Measurements from ENCODE around the gene DGKA.
A peak's percentile ranks its signal among the peaks of the same experiment; 100 is the strongest.
"Not testable (repeated sequence)": the region's sequence is repeated elsewhere in the genome, so short reads cannot be mapped to it uniquely, and the experiment has no call there.

The DGKA gene

DNA sequence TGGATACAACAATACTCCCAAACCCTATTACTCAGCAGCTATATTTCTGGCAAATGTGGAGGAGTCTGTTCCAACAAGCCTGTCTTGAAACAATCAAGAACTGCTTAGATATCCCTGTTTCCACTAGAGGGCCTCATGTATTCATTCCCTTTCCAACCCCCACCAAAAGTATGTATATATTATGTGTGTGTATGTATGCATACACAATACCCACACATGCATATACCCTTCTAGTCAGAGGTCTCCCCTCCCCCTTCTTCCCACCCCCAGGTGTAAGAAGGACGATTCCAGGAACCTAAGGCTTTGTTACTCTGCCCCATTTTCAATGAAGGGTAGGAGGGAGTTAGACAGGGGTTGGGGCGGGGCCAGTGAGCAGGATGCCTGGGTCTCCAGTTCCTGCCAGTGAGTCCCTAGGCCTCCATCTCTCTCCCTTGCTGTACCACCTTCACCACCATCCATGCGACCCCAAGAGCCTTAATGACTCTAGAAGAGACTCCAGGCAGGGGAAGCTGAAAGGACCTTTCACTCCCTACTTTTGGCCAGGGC is at the start of gene DGKA:
Gene DGKA (plus strand): TSS at position 392 of the 546 bp plus-strand sequence. CDS start 5,342 bp downstream, outside the sequence.
- DNase-seq = peak; percentile 80

DNA sequence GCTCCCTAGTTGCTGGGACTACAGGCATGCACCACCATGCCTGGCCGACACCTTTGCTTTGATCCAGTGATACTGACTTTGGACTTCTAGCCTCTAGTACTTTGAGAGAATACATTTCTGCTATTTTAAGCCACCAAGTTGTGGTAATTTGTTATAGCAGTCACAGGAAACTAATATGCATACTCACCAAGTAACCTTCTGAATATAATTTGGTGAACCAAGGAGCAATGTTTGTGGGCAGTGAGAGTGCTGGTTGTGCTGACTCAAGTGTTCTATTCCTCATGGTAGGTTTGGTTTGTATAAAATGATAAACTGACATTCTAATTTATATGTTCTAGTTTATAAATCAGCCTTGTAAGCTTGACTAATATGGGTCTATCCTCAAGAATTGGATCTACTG is 45.8 kb upstream of the DGKA start:
- no peak for DNase-seq

DNA sequence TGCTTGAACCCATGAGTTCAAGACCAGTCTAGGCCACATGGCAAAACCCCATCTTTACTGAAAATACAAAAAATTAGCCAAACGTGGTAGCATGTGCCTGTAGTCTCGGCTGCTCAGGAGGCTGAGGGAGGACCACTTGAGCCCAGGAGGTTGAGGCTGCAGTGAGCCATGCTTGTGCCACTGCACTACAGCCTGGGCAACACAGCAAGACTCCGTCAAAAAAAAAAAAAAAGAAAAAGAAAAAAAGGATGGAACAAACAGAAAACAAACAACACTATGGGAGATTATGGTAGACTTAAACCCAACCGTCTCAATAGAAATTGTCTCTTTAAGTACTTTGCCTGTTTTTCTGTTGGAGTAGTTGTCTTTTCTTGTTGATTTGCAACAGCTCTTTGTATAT is 39.7 kb upstream of the DGKA start:
- no peak for DNase-seq

DNA sequence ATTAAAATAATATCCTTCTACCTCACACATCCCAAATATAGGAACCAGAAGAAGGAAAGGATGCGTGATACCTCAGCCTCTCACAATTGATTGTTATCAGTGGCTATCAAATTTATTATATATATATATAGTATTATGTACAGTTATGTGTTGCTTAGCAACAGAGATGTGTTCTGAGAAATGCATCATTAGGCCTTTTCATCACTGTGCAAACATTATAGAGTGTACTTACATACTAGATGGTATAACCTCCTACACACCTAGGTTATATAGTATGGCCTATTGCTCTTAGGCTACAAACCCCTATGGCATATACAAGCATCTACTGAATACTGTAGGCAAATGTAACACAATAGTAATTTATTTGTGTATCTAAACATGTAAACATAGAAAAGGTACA is 37.2 kb upstream of the DGKA start:
- DNase-seq = no peak

DNA sequence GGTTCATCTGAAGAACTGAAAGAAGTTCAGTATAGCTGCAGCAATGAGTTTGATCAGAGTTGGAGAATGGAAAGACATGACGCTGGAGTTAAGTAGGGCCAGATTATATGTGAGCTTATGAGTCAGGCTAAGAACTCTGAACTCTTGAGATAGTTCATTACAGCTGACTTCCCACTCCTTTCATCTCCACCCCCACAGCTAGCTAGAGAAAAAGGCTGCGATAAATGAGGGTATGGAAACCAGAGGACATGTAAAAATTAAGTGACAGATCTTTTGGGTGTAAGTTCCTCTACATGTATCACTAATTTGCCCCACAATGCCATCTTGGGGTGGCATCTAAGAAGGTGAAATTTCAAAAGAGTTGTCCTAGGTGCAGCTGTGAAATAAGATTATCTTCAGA is 31.9 kb upstream of the DGKA start:
- DNase-seq = peak; percentile 5

DNA sequence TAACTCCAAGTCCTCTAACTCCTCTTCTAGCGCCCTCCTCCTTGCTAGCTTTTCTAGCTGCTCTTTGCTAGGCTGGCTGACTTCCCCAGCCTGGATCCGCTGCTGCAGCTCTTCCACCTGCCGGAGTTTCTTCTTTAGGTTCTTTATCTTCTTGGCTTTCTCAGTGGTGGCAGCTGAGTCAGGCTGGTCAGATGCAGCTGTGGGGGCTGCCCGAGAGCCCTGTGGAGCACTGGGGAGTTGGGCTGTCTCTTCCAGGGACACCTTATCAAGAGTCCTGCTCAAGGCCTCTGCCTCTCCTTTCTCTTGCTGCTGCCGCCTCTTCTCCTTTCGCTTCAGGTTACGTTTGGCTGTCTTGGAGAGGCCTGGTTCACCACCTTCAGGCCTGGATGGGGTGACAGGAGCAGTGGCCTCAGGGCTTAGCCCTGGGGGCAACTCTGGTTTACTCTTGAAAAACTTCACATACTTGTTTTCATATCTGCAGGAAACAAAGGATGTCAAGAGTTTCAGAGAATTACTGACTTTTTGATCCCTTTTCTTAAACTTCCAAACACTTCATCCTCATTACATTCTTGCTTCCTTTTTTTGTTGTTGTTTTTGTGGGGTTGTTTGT is 29.0 kb upstream of the DGKA start:
- no peak for DNase-seq

DNA sequence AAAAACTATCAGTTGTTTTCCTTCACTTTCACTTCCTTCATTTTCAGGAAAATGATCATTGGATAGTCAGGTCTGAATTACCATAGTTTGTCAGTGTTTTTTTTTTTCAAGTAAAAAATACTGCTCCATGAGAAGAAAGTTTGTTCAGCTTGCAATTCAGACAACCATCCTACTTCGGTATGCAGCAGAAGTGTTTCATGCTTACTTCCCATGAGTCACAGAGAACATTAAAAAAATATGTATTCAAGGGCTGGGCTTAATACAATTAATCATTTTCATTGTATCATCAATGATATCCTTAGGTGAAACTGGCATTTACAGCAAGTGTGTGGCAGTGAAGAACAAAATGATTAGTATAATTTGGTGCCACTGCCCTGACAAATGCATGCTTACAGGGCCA is 24.9 kb upstream of the DGKA start:
- no peak for DNase-seq

DNA sequence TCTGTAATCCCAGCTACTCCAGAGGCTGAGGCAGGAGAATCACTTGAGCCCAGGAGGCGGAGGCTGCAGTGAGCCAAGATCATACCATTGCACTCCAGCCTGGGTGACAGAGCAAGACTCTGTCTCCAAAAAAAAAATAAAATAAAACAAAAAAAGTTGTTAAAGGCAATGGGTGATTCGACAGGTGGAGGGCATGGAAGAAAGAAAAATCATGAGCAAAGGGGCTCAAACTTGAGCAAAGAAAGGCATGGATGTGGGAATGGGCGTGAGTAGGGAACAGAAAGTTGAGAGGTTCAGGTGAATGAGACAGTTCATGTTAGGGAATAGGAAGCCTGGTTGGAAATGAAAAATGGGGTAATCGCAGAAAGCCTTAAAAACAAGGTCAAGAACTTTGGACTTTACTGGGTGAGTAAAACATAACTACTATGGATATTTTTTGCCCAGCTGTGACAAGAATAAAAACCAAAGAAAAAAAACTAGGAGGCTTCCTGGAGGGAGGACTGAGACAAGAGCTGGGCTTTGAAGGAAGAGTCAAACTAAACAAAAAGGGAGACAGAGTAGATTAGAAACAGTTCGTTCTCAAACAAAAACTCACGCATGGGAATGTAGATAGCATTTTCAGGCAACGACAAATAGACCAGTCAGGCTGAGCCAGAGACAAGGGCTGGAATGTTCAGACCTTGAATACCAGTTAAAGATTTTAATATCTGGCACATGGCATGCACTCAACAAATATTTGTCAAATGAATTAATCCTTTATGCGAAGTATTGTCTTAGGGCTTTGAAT is 22.0 kb upstream of the DGKA start:
- no peak for DNase-seq

DNA sequence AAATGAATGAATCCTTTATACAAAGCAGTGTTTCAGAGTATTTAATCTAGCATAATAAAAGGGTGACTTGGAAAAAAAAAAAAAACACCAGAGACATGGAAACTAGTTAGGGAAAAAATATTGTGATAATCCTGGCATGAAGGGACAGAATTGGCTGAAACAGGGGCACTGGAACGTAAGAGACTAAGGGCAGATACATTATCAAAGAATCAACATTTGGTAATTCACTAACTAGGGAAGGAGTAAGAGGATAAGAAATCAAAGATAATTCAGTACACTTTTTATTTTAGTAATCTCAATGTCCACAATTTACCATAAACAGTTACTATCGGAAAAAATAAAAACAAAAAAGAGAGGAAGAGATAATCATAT is 21.5 kb upstream of the DGKA start:
- no peak for DNase-seq

DNA sequence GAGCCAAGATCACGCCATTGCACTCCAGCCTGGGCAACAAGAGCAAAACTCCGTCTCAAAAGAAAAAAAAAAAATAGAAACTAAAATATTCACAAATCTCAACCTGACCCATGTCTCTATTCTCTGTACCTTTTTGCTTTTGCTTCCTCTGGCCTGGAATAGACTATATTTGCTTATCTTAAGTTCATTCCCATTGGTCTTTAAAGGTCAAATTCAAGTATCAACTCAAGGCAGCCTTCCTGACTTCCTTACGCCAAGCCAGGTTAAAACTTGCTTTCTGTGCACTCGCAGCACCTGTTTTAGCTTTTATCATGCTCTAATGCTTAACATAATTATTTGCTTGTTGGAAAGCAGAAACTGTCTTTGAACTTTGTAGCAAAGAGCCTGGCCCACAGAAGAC is 18.1 kb upstream of the DGKA start:
- DNase-seq = no peak

DNA sequence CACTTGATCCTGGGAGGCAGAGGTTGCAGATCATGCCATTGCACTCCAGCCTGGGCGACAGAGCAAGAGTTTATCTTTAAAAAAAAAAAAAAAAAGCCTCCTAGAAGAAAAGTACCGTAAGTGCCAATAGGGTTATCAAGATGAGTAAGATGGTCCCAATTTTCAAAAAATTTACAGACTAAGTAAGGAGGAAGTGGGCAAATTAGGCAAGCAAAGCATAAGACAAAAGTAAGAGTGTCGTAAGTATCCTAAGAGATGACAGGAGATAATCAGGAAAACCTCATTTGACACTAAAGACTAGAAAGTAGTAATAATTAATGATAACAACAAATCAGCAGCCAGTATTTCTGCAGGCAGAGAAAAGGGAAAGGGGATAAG is 15.5 kb upstream of the DGKA start:
- no peak for DNase-seq

DNA sequence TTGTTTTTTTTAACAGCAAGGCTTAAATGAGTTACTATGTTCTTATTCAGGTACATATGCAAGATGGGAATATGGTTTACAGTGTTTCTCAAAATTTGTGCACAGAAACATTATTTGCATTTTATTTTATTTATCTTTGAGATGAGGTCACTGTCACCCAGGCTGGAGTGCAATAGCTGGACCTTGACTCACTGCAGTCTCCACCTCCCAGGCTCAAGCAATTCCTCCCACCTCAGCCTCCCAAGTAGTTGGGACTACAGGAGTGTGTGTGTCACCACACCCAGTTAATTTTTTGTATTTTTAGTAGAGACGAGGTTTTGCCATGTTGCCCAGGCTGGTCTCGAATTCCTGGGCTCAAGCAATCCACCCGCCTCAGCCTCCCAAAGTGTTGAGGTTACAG is 11.9 kb upstream of the DGKA start:
- not testable (repeated sequence) for DNase-seq

DNA sequence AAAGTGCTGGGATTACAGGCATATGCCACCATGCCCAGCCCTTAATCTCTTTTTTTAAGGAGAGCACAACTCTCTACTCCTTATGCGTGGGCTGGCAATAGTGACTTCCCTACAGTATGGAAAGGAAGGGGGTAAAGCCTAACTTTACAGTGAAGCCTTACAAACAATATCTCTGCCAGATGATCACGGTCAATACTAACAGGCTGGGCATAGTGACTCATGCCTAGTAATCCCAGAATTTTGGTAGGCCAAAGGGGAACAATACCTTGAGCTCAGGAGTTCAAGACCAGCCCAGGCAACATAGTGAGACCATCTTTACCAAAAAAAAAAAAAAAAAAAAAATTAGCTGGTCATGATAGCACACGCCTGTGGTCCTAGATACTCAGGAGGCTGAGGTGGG is 8.8 kb upstream of the DGKA start:
- no peak for DNase-seq

DNA sequence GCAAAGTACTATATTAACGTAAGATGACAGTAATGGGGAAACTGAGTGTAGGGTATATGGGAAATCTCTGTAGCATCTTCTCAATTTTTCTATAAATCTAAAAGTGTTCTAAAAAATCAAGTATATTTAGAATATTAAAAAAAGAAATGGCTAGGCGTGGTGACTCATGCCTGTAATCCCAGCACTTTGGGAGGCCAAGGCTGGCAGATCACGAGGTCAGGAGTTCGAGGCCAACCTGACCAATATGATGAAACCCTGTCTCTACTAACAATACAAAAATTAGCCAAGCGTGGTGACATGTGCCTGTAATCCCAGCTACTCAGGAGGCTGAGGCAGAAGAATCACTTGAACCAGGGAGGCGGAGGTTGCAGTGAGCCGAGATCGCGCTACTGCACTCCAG is 7.3 kb upstream of the DGKA start:
- not testable (repeated sequence) for DNase-seq

DNA sequence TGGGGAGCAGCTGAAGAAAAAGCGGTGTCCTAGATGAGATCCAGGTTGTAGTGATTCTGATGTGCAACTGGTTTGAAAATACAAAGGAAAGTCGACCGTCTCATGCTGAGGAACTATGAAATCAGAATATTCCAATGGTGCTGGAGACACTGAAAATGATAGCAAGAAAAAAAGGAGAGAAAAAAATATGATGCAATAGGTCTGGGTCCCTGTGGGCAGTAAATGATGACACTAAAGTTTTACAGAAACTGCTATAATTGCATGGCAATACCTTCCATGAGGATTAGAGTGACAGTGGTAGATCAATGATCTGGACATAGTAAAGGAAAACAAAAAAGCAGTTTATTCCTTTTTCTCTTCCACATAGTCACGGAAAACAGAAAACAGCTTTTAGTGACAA is 5.6 kb upstream of the DGKA start:
- DNase-seq = no peak

DNA sequence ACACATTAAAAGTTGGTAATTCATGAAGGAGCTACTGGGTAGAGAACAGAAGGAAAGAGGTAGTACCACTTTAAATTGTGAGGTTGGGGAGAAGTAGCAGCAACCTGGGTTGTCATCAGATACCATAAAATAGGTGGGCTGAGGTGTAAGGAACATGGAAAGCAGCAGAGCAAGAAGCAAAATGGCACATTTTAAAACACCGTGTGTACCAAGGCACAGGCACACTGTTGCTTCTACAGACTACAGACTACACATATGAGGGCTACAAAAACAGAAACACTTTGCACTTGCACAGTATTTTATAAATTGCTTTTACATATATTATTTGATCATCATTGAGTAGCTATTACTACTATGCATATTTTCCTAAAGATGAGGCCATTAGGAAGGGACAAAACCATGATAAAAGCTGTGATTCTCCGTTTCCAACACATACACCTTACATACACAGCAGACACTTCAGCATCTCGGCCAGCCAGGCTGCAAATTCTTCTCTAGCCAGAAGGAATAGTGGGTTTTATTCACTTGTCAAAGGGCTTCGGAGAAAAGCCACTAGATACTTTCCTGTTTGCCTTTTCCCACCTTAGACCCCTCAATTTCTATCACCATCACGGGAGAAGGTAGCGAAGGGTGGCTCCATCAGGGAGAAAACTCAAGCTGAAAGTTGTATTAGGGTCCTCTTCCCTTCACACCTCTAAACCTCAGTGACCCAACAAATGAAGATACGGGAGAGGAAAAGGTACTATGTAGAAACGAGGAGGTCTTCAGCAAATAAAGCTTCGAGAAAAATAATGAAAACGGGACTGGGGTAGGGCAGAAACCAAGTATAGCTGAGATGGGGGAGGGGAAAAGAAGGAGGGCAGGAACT is 4.9 kb upstream of the DGKA start:
- DNase-seq = no peak

DNA sequence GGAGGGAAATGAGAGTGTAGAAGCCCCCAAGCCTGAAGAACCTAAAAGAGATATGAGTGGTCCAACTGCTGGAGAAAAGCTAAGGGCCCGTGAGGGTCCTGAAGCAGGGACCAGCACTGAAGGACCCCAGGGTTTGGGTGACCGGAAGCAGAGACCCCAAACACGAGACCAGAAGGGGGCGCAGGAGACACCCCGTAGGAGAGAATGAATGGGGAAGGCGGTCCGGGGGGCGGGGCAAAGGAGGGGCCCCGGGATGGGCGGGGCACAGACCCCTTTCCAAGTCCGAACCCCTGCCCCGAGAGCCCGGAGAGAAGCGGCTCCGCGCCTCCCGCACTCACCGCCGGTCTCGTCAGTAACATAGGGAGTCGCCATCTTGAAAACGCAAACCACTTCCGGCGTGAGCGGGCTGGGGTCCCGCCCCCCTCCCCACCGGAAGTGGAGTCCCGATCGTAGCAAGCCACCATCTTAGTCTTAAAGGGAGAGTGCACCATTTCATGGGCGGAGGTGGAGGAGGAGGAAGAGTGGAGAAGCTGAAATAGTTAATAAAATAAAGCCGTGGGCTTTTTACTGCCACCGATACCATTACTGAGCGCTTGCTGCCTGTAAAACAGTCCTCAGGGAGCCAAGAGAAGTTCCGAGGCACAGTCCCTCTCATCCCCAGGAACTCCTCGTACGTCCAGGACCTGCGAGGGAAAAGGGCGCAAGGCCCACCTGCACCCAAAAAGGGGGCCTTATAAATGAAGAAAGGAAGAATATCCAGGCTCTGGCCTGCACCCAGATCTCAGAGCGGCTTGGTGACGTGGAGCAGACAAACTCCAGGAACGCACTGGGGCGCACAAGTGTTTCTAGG is 4.0 kb upstream of the DGKA start:
- DNase-seq = peak; percentile 89

DNA sequence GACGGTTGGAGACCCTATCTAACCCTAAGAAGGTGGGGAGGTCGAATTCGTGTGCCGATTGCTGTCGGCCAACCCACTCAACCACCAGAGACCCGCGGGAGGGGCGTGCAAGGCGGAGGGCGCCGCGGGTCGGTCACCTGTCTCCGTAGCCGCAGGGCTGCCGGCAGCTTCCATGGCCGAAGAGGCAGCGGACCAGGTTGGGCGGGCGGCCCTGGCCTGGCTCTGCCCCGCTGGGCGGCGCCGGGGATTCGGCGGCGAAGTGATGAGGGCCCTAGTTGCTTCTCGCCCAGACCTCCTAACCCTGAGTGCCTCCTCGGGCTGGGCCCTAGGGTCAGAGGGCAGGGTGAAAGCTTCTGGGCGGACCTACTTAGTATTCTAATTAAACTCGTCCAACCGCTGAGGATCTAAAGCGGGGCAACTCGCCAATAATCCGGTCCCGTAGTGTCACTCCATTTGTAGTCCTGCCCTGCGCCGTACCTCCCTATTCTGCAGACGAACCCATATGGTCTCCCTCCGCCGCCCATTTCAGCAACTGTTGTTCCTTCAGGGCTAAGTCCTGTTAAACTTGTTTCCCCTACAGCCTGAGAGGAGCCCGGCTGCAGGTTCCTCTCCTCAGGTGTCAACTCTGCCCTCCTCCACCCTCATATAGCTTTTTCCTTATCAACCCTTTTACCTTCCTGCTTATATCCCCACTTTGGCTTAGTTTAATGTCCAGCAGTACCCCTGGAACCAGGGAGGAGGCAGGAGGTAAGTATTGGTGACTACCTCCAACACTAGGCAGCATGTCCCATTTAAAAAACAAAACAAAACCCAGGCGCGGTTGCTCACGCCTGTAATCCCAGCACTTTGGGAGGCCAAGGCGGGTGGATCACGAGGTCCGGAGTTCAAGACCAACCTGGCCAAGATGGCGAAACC is 3.1 kb upstream of the DGKA start, which contains the start of gene PYM1:
Gene PYM1 (minus strand): TSS at position 307 of the 915 bp plus-strand sequence. CDS start 133 bp downstream, at position 174.
- DNase-seq = peak; percentile 55

DNA sequence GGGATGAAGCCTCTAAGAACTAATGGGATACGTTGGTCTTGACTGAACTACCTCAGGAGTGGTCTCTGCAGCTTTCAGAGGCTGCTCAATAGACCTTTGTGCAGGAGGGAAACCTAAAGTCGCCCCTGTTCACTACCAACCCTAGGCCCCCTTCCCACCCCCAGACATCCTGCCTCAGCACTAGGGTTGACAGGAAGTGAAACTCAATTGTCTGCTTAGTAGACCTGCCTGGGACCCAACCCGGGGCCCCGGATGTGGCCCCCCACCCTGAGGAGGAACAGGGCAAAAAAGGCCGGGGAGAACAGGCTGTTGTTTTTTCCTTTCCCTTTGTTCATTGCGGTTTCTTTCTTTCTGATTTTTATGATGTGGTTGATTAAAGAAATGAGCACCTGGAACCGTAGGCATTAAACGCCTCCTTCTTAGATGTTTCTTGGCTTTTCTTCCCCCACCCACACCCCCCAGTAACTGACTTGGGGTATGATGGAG is 1.6 kb upstream of the DGKA start:
- DNase-seq = peak; percentile 80

DNA sequence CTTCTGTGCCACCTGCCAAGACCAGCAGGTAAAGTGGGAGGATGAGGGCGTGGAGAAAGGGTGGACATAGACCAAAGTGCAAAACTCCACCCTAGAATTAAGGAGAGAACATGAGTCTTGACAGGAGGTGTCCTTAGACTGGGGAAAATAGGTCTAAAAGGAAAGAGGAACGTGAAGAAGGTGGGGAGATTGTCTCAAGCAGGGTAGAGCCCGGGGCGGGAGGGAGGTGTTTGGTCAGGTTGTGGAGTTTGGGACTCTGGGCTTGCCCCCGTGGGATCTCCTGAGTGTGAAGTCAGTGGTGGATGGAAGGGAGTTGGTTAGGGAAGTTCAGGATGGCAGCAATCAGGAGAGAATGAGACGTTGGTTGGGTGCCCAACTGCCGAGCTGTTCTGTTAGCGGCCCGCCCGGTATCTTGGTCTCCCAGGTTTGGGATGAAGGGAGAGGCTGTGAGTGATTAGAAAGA is 386 bp downstream of the DGKA start:
- DNase-seq = no peak
